IMR-90 (cell line): Measurements from ENCODE around the gene UNKL. TPM values are rescaled to one million over a fixed set of nuclear protein-coding genes. Genes with fewer than 3 reads are reported as not detected.
A peak's percentile ranks its signal among the peaks of the same experiment; 100 is the strongest.

Experiments used
- ATAC-seq: fragments of 200-7000 bp; cut with Tn5 transposase; 2 replicates; pipeline ENCODE4 v1.9.1; 2020; ENCODE audit warnings: low read depth, mild to moderate bottlenecking, moderate library complexity
- BruUV-seq: library from RNA; stranded (reverse); fragments of 400-500 nt; replicated peaks from 2 replicates; lab custom pipeline; 2021; lab: Mats Ljungman, UMichigan
- CTCF ChIA-PET: fragments of 300-600 bp; formaldehyde crosslinking; extraction: SDS; loops from one replicate; lab custom pipeline; 2021; ENCODE audit warnings: antibody characterized with exemption; lab: Yijun Ruan, JAX
- POLR2A ChIA-PET: fragments of 300-600 bp; sonication (Branson Sonifier 250); formaldehyde crosslinking; loops from one replicate; lab custom pipeline; 2022; ENCODE audit warnings: antibody characterized with exemption; ENCODE audit not compliant: unreplicated experiment; lab: Charles Lee
- DNase-seq: peaks from one replicate; pipeline ENCODE4 v3.0.0; 2013
- H2AFZ ChIP-seq: replicated peaks from 2 replicates; pipeline ENCODE3; 2013; ENCODE audit warnings: low read length, mild to moderate bottlenecking; ENCODE audit not compliant: poor library complexity
- H2AK5ac ChIP-seq: 2 replicates; pipeline ENCODE4 v1.6.1; 2013; ENCODE audit warnings: low read depth, low read length, inconsistent platforms
- H2AK9ac ChIP-seq: replicated peaks from 2 replicates; pipeline ENCODE3; 2013; ENCODE audit warnings: mild to moderate bottlenecking, low read depth, low read length, moderate library complexity; ENCODE audit not compliant: poor library complexity
- H2BK120ac ChIP-seq: 2 replicates; pipeline ENCODE4 v1.6.1; 2013; ENCODE audit warnings: low read depth, low read length, inconsistent platforms
- H2BK15ac ChIP-seq: 3 replicates; pipeline ENCODE4 v1.6.1; 2013; ENCODE audit warnings: low read depth, low read length, inconsistent platforms
- H2BK20ac ChIP-seq: 2 replicates; pipeline ENCODE4 v1.6.1; 2013; ENCODE audit warnings: low read depth, mild to moderate bottlenecking, inconsistent platforms, low read length, moderate library complexity
- H2BK5ac ChIP-seq: 2 replicates; pipeline ENCODE4 v1.6.1; 2013; ENCODE audit warnings: mild to moderate bottlenecking, low read depth, low read length, inconsistent platforms; ENCODE audit not compliant: poor library complexity, severe bottlenecking
- H3K14ac ChIP-seq: replicated peaks from 2 replicates; pipeline ENCODE4 v1.6.1; 2013; ENCODE audit warnings: low read depth, low read length, inconsistent platforms
- H3K18ac ChIP-seq: 2 replicates; pipeline ENCODE4 v1.6.1; 2013; ENCODE audit warnings: low read depth, low read length, control low read depth
- H3K23ac ChIP-seq: 2 replicates; pipeline ENCODE4 v1.6.1; 2013; ENCODE audit warnings: low read depth, low read length, inconsistent platforms
- H3K27ac ChIP-seq: 2 replicates; pipeline ENCODE4 v1.5.1; 2013; ENCODE audit warnings: mild to moderate bottlenecking, control low read depth, low read length; ENCODE audit not compliant: insufficient read depth
- H3K27me3 ChIP-seq: 2 replicates; pipeline ENCODE4 v1.6.1; 2013; ENCODE audit warnings: low read length; ENCODE audit not compliant: control insufficient read depth, insufficient read depth
- H3K36me3 ChIP-seq: 2 replicates; pipeline ENCODE4 v1.6.1; 2013; ENCODE audit warnings: low read length, mixed read lengths; ENCODE audit not compliant: control insufficient read depth, insufficient read depth
- H3K4ac ChIP-seq: 2 replicates; pipeline ENCODE4 v1.6.1; 2013; ENCODE audit warnings: low read depth, low read length, inconsistent platforms
- H3K4me1 ChIP-seq: 2 replicates; pipeline ENCODE4 v1.6.1; 2013; ENCODE audit warnings: low read length, mixed read lengths; ENCODE audit not compliant: control insufficient read depth, insufficient read depth
- H3K4me2 ChIP-seq: 2 replicates; pipeline ENCODE4 v1.6.1; 2013; ENCODE audit warnings: low read depth, mild to moderate bottlenecking, control low read depth, low read length, moderate library complexity
- H3K4me3 ChIP-seq: 2 replicates; pipeline ENCODE4 v1.5.1; 2013; ENCODE audit warnings: low read depth, mild to moderate bottlenecking, control low read depth, low read length, moderate library complexity; ENCODE audit not compliant: insufficient read depth
- H3K56ac ChIP-seq: 2 replicates; pipeline ENCODE4 v1.6.1; 2013; ENCODE audit warnings: low read length, inconsistent platforms; ENCODE audit not compliant: insufficient read depth; ENCODE audit errors: extremely low read depth
- H3K79me1 ChIP-seq, 2 experiments: 2 replicates each; pipeline ENCODE4 v1.6.1; 2013; ENCODE audit warnings: low read length in 2 of 2, inconsistent platforms in 1 of 2, low read depth in 1 of 2
- H3K9ac ChIP-seq: 2 replicates; pipeline ENCODE4 v1.6.1; 2013; ENCODE audit warnings: low read depth, low read length, control low read depth
- H3K9me1 ChIP-seq: 2 replicates; pipeline ENCODE4 v1.6.1; 2013; ENCODE audit warnings: low read length, inconsistent platforms; ENCODE audit not compliant: insufficient read depth
- H3K9me3 ChIP-seq: 2 replicates; pipeline ENCODE4 v1.6.1; 2013; ENCODE audit warnings: low read length; ENCODE audit not compliant: control insufficient read depth, insufficient read depth
- H4K20me1 ChIP-seq: 2 replicates; pipeline ENCODE4 v1.6.1; 2013; ENCODE audit warnings: low read length, inconsistent platforms; ENCODE audit not compliant: insufficient read depth
- H4K5ac ChIP-seq: 2 replicates; pipeline ENCODE4 v1.6.1; 2013; ENCODE audit warnings: mild to moderate bottlenecking, low read depth, low read length, control low read depth
- H4K8ac ChIP-seq, 2 experiments: 2 replicates each; pipeline ENCODE4 v1.6.1; 2013; ENCODE audit warnings: low read depth in 2 of 2, low read length in 2 of 2, control low read depth in 1 of 2, inconsistent platforms in 1 of 2
- H4K91ac ChIP-seq: 2 replicates; pipeline ENCODE4 v1.6.1; 2013; ENCODE audit warnings: low read depth, low read length, inconsistent platforms; ENCODE audit not compliant: insufficient read depth
- POLR2A ChIP-seq: IDR thresholded peaks from 2 replicates; pipeline ENCODE4 v1.6.1; 2012; ENCODE audit warnings: mild to moderate bottlenecking, low read depth, low read length
- RFX5 ChIP-seq: IDR thresholded peaks from 2 replicates; pipeline ENCODE4 v1.8.0; 2012; ENCODE audit warnings: low read depth, mild to moderate bottlenecking, low read length, moderate library complexity
- WGBS, 2 experiments: methylation state at CpG; one replicate each; pipeline versions ENCODE4 v1.1.5 to v1.1.7; 2013; ENCODE audit warnings: missing lambda C conversion rate in 2 of 2; ENCODE audit not compliant: insufficient read length in 1 of 2; ENCODE audit errors: extremely low coverage in 2 of 2; 5-methylcytosine and 5-hydroxymethylcytosine counted together
- dilution Hi-C: fragments of 300-500 bp; cut with HindIII; formaldehyde crosslinking; loops from one replicate; pipeline ENCODE4 v1.14.3; 2018; ENCODE audit warnings: low sequenced_read_pairs; ENCODE audit not compliant: unreplicated experiment
- in situ Hi-C: fragments of 300-500 bp; cut with MboI; formaldehyde crosslinking; loops from 3 replicates; pipeline ENCODE4 v1.14.3; 2019; ENCODE audit warnings: low sequenced_read_pairs, inconsistent platforms, mixed read lengths
- intact Hi-C: fragments of 100-400 bp; cut with micrococcal nuclease; formaldehyde crosslinking; loops from 2 replicates; pipeline ENCODE4 v1.10.0; 2022
- polyA plus RNA-seq, 3 experiments: library from polyadenylated mRNA; depleted of rRNA; stranded (reverse); fragments of >200 nt; gene quantifications; 2 replicates each; pipeline ENCODE4 v1.2.3, GENCODE V29; 2012; ENCODE audit warnings: low replicate concordance in 1 of 3
- total RNA-seq: library from RNA; depleted of rRNA; stranded (reverse); fragments of >200 nt; gene quantifications from 2 replicates; pipeline ENCODE4 v1.2.3, GENCODE V29; 2012

UNKL gene
- total and polyA plus RNA-seq, 2 of the 4 experiments (the other 2 are of a cell fraction), result 4.1 to 13.3 TPM

GRCh38 chr16:1333149-1333812 is 81.2 kb downstream of the UNKL start, which contains the start of gene BAIAP3:
Gene BAIAP3, plus strand, starts transcription at chr16:1333645. Its CDS starts 4,905 bp downstream, at chr16:1338550.
- Histone ChIP-seq H3K4me2 (peak within 1 kb of the TSS; percentile 17; the same call in 1 of the 2 replicates), H2AK9ac (peak within 1 kb of the TSS; percentile 28), H2BK120ac (no peak within 1 kb of the TSS), H3K9me3 (peaks cover 3% of the 10 kb centered on the region; the same call in 1 of the 2 replicates), H3K9me1 (no peaks in the 10 kb centered on the region), H3K27ac (no peak within 1 kb of the TSS), H2AK5ac (no peak within 1 kb of the TSS), H2BK15ac (no peak within 1 kb of the TSS), H3K56ac (no peak within 1 kb of the TSS), H4K91ac (no peak within 1 kb of the TSS), H3K14ac (no peak within 1 kb of the TSS), H3K27me3 (peaks cover 55% of the 10 kb centered on the region), H2BK20ac (no peak within 1 kb of the TSS), H4K8ac (no peak within 1 kb of the TSS), H4K5ac (no peak within 1 kb of the TSS), H3K18ac (no peak within 1 kb of the TSS), H2BK5ac (no peak within 1 kb of the TSS), H3K4me1 (peaks cover 7% of the 10 kb centered on the region), H3K23ac (no peak within 1 kb of the TSS), H4K20me1 (no peaks in the 10 kb centered on the region; the same call in 1 of the 2 replicates), H3K36me3 (no peaks in the 10 kb centered on the region), H2AFZ (peak within 1 kb of the TSS; percentile 87), H3K4ac (no peak within 1 kb of the TSS), H3K9ac (no peak within 1 kb of the TSS), H3K4me3 (peak within 1 kb of the TSS; percentile 33), H3K79me1 (no peaks in the 10 kb centered on the region)
- in situ Hi-C loops, result no loop called here
- TF ChIP-seq RFX5 (no peak), POLR2A (0 out of 2 replicates have a peak, but pooled peaks have one; percentile 29)
- peak; percentile 89 for ATAC-seq
- no peak for DNase-seq
- dilution Hi-C loops, result no loop called here
- CTCF ChIA-PET, result no interaction called here
- intact Hi-C loops, result no loop called here
- POLR2A ChIA-PET, result no interaction called here
- BruUV-seq, result no TSS peak
- 8% methylated on average over 40 of the region's 83 CpGs; no CpG with 5 or more reads in 1 of the 2 experiments for WGBS, 2 experiments
